Suppressor macrophage treated with lipopolysaccharide for 4 hours (primary cell): ENCODE results near the gene MAD1L1.

ENCODE experiments used
- DNase-seq: peaks from one replicate; pipeline ENCODE4 v3.0.0-alpha.2; 2020

Gene MAD1L1

GRCh38 chr7:2053395-2053794 is 179.3 kb downstream of the MAD1L1 start:
- DNase-seq, result no peak

GRCh38 chr7:2052657-2053048 is 180.1 kb downstream of the MAD1L1 start:
- DNase-seq, result no peak

GRCh38 chr7:2051707-2052656 is 180.8 kb downstream of the MAD1L1 start:
- no peak for DNase-seq

- DNase-seq, result no peak
Observed at GRCh38 chr7:2050511-2050866, 182.3 kb downstream of the MAD1L1 start.

GRCh38 chr7:2049782-2050510 is 182.8 kb downstream of the MAD1L1 start:
- no peak for DNase-seq

- DNase-seq, result no peak
Observed at GRCh38 chr7:2049111-2049781, 183.5 kb downstream of the MAD1L1 start.

GRCh38 chr7:2048531-2048930 is 184.2 kb downstream of the MAD1L1 start:
- no peak for DNase-seq

GRCh38 chr7:2048006-2048405 is 184.7 kb downstream of the MAD1L1 start:
- DNase-seq, result no peak

GRCh38 chr7:2046581-2047565 is 185.9 kb downstream of the MAD1L1 start:
- DNase-seq, result no peak

GRCh38 chr7:2045559-2046405 is 187.0 kb downstream of the MAD1L1 start:
- no peak for DNase-seq

GRCh38 chr7:2044883-2045471 is 187.8 kb downstream of the MAD1L1 start:
- DNase-seq, result no peak

- no peak for DNase-seq
Observed at GRCh38 chr7:2044311-2044882, 188.3 kb downstream of the MAD1L1 start.

GRCh38 chr7:2043316-2044039 is 189.3 kb downstream of the MAD1L1 start:
- DNase-seq, result no peak

GRCh38 chr7:2042650-2043049 is 190.1 kb downstream of the MAD1L1 start:
- no peak for DNase-seq

GRCh38 chr7:2041496-2042367 is 191.0 kb downstream of the MAD1L1 start:
- DNase-seq, result no peak

- DNase-seq, result no peak
Observed at GRCh38 chr7:2040893-2041270, 191.9 kb downstream of the MAD1L1 start.

GRCh38 chr7:2040201-2040892 is 192.4 kb downstream of the MAD1L1 start:
- DNase-seq, result no peak
